Measurements from ENCODE around the gene HHAT.

The HHAT gene

DNA sequence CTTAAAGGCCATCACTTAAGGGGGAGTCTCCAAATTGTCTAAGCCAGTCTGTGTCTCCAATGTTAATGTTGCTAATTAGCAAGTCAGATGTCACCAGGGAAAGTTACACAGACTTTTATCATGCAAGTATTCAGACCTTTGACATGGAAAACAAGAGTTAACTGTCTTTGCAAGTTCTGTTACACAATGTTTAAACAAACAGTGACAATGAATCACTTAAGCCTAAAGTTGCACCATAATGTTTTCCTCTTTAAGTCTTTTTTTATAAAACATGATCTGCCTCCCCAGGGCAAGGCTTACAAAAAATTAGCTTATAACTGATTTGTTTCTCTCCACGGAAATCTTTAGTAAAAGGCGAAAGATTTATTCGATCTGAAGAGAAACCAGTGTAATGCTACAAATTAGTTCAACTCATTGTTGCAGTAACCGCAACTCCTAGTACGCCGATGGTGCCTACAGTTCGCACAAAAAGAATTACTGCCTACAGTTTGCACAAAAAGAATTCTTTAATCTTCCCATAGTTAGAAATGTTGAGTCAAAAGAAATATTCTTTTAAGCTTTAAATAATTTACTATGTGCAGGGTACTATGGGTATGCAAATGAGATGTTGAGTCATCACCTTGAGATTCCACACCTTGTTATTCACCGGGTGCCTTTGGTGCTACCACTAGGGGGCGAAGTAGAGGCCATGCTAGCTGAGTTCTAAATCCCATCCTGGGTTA, 45.3 kb downstream of the HHAT start:
- TF ChIP-seq, protein P1, sequence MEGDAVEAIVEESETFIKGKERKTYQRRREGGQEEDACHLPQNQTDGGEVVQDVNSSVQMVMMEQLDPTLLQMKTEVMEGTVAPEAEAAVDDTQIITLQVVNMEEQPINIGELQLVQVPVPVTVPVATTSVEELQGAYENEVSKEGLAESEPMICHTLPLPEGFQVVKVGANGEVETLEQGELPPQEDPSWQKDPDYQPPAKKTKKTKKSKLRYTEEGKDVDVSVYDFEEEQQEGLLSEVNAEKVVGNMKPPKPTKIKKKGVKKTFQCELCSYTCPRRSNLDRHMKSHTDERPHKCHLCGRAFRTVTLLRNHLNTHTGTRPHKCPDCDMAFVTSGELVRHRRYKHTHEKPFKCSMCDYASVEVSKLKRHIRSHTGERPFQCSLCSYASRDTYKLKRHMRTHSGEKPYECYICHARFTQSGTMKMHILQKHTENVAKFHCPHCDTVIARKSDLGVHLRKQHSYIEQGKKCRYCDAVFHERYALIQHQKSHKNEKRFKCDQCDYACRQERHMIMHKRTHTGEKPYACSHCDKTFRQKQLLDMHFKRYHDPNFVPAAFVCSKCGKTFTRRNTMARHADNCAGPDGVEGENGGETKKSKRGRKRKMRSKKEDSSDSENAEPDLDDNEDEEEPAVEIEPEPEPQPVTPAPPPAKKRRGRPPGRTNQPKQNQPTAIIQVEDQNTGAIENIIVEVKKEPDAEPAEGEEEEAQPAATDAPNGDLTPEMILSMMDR (IDR thresholded peaks at IDR 0.05; ENCODE audit: insufficient read depth, missing control alignments): peak; percentile 30
- FAIRE-seq: peak; percentile 93
- DNase-seq (ENCODE audit: insufficient read length, low spot score): no peak

DNA sequence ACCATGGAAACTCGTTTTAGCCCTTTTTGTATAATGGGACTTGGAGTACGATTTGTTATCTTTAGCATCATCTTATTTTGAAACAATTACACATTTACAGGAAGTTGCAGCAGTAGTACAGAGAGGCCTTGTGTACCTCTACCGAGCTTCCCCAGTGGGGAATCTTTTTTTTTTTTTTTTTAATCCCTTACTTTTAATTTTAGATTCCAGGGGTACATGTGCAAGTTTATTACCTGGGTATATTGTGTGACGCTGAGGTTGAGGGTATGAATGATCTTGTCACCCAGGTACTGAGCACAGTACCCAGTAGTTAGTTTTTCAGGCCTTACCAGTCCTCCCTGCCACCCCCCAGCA, 45.9 kb downstream of the HHAT start:
- FAIRE-seq (no peak), DNase-seq (ENCODE audit: insufficient read length, low spot score) (no peak)
- TF ChIP-seq, protein P1 (IDR thresholded peaks at IDR 0.05; ENCODE audit: insufficient read depth, missing control alignments): no peak

DNA sequence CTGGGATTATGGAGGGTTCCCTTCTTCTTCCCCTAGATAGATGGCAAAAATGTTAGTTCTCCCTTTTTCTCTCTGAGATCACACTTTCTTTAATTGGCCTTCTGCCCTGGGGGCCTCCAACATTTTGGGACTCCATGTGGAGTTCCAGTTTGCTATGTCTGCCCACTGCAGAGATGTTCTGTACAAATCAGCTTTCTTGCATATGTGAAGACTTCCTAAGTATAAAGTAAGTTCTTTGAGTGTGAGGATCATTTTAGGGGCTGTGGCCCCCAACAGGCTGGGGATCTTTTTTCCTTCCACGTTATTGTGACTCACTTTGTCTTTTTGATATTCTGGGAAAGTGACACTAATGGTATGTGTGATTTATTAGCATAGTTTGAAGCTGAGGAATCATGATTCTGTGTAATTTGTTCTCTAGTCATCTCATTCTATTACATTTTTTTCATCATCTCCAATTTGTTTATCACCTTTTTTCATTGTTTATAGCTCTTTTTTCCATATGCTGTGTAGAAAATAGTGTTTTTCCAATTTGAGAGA, 48.2 kb downstream of the HHAT start:
- peak; percentile 84 for FAIRE-seq
- DNase-seq (ENCODE audit: insufficient read length, low spot score): no peak
- TF ChIP-seq, protein P1 (IDR thresholded peaks at IDR 0.05; ENCODE audit: insufficient read depth, missing control alignments): no peak

DNA sequence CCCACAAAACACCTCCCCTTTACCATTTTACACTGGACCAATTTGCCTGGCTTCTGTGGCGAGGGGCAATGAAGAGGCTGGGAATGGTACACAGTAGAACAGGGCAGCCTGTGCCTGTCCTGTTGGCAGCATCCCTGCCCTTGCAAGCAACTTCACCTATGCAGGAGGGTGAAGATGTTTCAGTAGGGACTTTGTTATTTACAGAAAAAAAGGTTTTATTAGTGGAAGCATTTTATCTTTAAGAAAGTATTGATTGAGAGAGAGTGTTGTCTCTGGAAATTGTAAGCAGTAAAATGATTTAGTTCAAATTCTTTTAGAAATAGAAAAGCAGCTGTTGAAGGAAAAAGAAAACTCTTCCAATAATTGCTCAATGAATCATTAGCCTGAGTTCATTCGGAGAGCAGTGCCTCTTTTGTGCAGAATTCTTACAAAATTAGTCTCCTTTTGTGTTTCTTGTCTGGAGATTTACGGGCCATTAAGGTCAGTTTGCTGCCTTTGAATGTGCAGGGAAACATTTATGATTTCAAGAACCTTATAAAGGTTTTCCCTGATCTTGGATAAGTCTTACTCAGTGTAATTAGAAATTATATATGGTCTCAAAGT, 49.1 kb downstream of the HHAT start:
- DNase-seq (ENCODE audit: insufficient read length, low spot score) (no peak), FAIRE-seq (peak; percentile 11)
- TF ChIP-seq, protein P1 (IDR thresholded peaks at IDR 0.05; ENCODE audit: insufficient read depth, missing control alignments): no peak

DNA sequence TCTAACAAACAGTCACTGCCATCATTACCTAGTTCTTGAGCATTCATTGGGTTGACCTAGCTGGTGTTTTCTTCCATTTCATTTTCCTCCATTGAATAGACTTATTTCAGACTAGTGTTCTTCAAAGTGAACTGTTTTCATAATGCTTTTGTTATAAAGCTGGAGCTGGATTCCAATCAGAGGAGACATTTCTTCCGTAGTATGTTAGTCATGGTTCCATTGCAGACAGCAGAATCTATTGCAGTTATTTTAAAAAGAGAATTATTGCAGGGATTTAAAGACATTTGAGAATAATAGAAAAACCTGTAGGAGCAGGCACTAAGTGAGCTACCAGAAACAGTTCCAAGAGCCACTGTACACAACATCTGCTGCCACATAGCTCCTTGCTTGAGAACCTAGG, 50.0 kb downstream of the HHAT start:
- DNase-seq (ENCODE audit: insufficient read length, low spot score) (no peak), FAIRE-seq (peak; percentile 77)

DNA sequence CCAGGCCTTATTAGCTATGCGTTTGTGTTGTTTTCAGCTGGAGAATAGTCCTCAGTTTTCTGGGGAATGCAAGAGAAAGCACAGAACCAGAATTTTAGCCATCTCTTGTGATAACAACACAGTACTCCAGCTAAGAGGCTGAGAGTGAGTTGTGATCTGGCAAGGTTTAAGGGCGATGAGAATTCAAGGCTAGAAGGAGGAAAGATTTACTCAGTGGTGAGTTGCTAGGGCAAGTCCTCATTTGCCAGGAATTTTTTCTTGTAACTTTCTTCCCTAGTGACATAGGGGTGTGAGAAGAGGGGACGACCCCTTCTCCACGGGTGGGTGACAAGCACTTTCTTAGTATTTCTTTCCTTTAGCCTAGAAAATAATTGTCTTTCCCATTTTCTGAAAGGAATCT, 53.2 kb downstream of the HHAT start:
- DNase-seq (ENCODE audit: insufficient read length, low spot score): no peak
- TF ChIP-seq, protein P1 (IDR thresholded peaks at IDR 0.05; ENCODE audit: insufficient read depth, missing control alignments): no peak
- FAIRE-seq: no peak

More for the DNA sequence above, 50.0 kb downstream of the HHAT start:
- TF ChIP-seq, protein P1 (IDR thresholded peaks at IDR 0.05; ENCODE audit: insufficient read depth, missing control alignments): no peak

DNA sequence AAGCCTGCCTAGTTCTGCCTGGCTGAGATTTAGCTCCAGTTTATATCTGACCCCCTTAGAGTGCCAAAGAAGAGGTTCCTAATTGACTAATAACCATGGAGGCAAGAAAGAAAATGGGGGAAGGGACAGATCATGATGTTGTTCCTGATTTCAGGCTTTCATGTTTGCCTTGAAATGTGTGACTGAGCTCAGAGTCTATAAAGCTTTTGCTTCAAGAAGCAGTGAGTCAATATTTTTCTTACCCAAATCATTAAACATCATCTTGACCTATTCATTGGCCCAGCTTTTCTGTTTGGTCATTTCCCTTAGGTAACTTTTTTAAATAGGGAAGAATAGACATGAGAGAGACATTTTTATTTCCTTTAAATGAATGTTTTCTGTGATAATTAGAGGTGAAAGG, 55.9 kb downstream of the HHAT start:
- TF ChIP-seq, protein P1 (IDR thresholded peaks at IDR 0.05; ENCODE audit: insufficient read depth, missing control alignments): no peak
- DNase-seq (ENCODE audit: insufficient read length, low spot score): no peak
- peak; percentile 51 for FAIRE-seq

Data from D721Med (cell line).